Neuron (in vitro differentiated cells): ENCODE measurements around the gene TNRC6B.
"Not testable (repeated sequence)": the region's sequence is repeated elsewhere in the genome, so short reads cannot be mapped to it uniquely, and the experiment has no call there.

Experiments
- H2AFZ ChIP-seq: one replicate; pipeline ENCODE4 v1.6.1; 2013; ENCODE audit warnings: low read depth, mild to moderate bottlenecking, inconsistent platforms, low read length, moderate library complexity
- H3K27me3 ChIP-seq: one replicate; pipeline ENCODE4 v1.6.1; 2013; ENCODE audit warnings: low read length; ENCODE audit not compliant: insufficient read depth
- H3K36me3 ChIP-seq: one replicate; pipeline ENCODE4 v1.6.1; 2013; ENCODE audit warnings: low read length; ENCODE audit not compliant: insufficient read depth
- H3K4me1 ChIP-seq: one replicate; pipeline ENCODE4 v1.6.1; 2013; ENCODE audit warnings: low read length; ENCODE audit not compliant: insufficient read depth
- H3K4me3 ChIP-seq: 2 replicates; pipeline ENCODE4 v1.5.1; 2013; ENCODE audit warnings: mild to moderate bottlenecking, low read length, moderate library complexity
- H3K9me3 ChIP-seq: one replicate; pipeline ENCODE4 v1.6.1; 2013; ENCODE audit warnings: low read length

The TNRC6B gene

DNA sequence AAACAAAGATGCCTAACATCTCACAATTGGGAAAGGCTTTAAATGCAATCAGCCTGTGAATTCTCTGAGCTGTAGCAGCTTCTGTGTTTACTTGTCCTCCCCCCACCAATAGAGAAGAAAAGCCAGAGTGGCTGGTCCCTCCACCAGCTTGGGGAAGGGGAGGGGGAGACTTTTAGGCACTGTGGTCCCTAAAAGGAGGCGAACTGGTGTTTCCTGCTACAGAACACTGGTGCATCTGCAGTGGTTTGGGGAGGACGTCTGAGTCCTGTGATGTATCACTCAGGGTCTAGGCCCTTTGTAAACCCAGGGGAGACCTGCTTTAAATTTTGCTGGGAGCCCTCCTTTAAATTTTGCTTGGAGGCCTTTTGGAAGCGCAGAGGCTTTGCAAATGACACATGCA lies 16.9 kb downstream of the TNRC6B start:
- Histone ChIP-seq H3K27me3 (no peaks in the 10 kb centered on the region), H2AFZ (no peak overlapping the region), H3K36me3 (peaks cover 14% of the 10 kb centered on the region), H3K9me3 (no peaks in the 10 kb centered on the region), H3K4me1 (peaks cover 31% of the 10 kb centered on the region), H3K4me3 (no peak overlapping the region)

GRCh38 chr22:40196628-40197360 lies 19.1 kb downstream of the TNRC6B start:
- Histone ChIP-seq H3K9me3 (no peaks in the 10 kb centered on the region), H3K36me3 (peaks cover 9% of the 10 kb centered on the region), H3K27me3 (no peaks in the 10 kb centered on the region), H2AFZ (no peak overlapping the region), H3K4me3 (no peak overlapping the region), H3K4me1 (peaks cover 31% of the 10 kb centered on the region)

- peaks cover 31% of the 10 kb centered on the region for H3K4me1 ChIP-seq
- H3K9me3 ChIP-seq, H2AFZ ChIP-seq, H3K4me3 ChIP-seq, H3K27me3 ChIP-seq, H3K36me3 ChIP-seq: not testable (repeated sequence)
These were observed 19.7 kb downstream of the TNRC6B start for GRCh38 chr22:40197421-40197820.

GRCh38 chr22:40198733-40199132 lies 21.0 kb downstream of the TNRC6B start:
- Histone ChIP-seq H3K27me3 (no peaks in the 10 kb centered on the region), H3K4me3 (no peak overlapping the region)

DNA sequence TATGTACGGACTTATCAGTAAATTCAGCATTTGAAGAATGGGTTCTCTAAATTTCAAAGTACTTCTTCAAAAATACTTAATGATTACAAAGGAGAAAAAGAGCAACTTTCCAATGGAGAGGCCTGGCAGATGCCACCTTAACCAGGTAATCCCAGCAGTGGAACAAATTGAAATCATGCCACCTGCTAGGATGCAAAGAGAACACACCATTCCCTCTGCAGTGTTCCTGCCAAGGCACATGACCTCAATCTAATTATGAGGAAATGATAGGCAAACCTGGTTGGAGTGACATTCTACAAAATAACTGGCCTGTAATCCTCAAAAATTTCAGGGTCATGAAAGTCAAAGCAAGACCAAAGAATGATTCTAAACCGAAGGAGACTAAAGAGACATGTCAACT lies 21.5 kb downstream of the TNRC6B start:
- Histone ChIP-seq H3K4me1 (peaks cover 27% of the 10 kb centered on the region), H3K4me3 (no peak overlapping the region), H3K36me3 (peaks cover 9% of the 10 kb centered on the region), H3K27me3 (no peaks in the 10 kb centered on the region), H2AFZ (no peak overlapping the region), H3K9me3 (no peaks in the 10 kb centered on the region)

More at GRCh38 chr22:40198733-40199132, 21.0 kb downstream of the TNRC6B start:
- Histone ChIP-seq H3K9me3 (no peaks in the 10 kb centered on the region), H3K36me3 (peaks cover 9% of the 10 kb centered on the region), H3K4me1 (peaks cover 27% of the 10 kb centered on the region), H2AFZ (no peak overlapping the region)

GRCh38 chr22:40199852-40200251 lies 22.1 kb downstream of the TNRC6B start:
- Histone ChIP-seq H3K36me3 (peaks cover 5% of the 10 kb centered on the region), H3K27me3 (no peaks in the 10 kb centered on the region), H3K4me3 (no peak overlapping the region), H2AFZ (no peak overlapping the region), H3K4me1 (peaks cover 31% of the 10 kb centered on the region), H3K9me3 (no peaks in the 10 kb centered on the region)

DNA sequence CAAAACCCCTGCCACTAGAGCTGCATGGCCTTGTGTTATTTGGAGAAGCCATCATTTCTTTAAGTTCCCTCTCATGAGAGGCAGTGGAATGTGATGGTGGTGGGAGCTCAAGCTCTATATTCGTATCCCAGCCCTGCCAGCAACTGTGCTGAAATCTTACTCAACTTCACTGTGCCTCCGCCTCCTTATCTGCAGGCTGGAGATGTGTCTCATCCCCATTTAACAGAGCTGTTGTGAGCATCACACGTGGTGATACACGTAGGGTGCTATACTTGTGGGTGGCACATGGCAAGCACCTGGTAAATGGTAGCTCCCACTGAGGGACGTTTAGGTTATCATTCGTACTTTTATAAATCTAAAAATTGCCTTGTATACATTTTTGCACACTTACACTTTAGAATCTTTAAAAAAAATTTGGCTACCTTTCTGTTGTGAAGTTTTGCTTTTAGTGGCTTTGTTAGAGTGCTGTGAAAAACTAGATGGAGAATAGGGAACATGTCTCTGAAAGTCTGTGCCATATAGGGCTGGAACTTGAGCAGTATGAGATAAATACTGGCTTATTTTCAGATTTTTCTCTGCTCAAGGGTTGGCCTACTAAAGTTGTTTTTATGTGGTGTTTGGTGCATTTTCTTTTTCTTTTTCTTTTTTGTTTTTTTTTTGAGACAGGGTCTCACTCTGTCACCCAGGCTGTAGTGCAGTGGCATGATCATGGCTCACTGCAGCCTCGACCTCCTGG lies 23.2 kb downstream of the TNRC6B start:
- Histone ChIP-seq H3K36me3 (peaks cover 5% of the 10 kb centered on the region), H3K9me3 (no peaks in the 10 kb centered on the region), H2AFZ (no peak overlapping the region), H3K4me3 (no peak overlapping the region), H3K27me3 (no peaks in the 10 kb centered on the region), H3K4me1 (peaks cover 33% of the 10 kb centered on the region)

GRCh38 chr22:40202225-40202944 lies 24.7 kb downstream of the TNRC6B start:
- H2AFZ ChIP-seq, result no peak overlapping the region
- no peak overlapping the region for H3K4me3 ChIP-seq
- H3K9me3 ChIP-seq, result no peaks in the 10 kb centered on the region
- no peaks in the 10 kb centered on the region for H3K27me3 ChIP-seq
- peaks cover 21% of the 10 kb centered on the region for H3K4me1 ChIP-seq
- peaks cover 5% of the 10 kb centered on the region for H3K36me3 ChIP-seq

GRCh38 chr22:40203572-40203971 lies 25.8 kb downstream of the TNRC6B start:
- Histone ChIP-seq H3K4me1 (peaks cover 21% of the 10 kb centered on the region), H2AFZ (no peak overlapping the region), H3K27me3 (no peaks in the 10 kb centered on the region), H3K9me3 (no peaks in the 10 kb centered on the region), H3K36me3 (peaks cover 5% of the 10 kb centered on the region), H3K4me3 (no peak overlapping the region)

GRCh38 chr22:40204321-40205116 lies 26.8 kb downstream of the TNRC6B start:
- Histone ChIP-seq H3K27me3 (no peaks in the 10 kb centered on the region), H3K9me3 (no peaks in the 10 kb centered on the region), H2AFZ (no peak overlapping the region), H3K36me3 (peaks cover 4% of the 10 kb centered on the region), H3K4me1 (peaks cover 21% of the 10 kb centered on the region), H3K4me3 (no peak overlapping the region)

DNA sequence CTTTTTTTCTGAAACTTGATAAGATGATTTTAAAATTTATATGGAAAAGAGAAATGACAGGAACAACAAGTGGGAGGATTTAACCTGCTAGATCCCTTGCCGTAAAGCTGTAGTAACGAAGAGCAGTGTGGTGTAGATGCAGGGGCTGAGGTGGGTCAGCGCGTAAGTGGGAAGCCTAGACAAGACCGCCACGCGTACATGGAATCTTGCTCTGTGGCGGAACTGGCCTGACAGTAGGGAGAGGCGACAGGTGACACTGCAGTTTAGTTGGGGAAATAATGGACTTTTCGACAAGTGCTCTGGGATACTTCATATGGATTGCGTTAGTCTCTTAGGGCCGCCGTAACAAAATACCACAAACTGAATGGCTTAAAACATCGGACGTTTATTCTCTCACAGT lies 28.8 kb downstream of the TNRC6B start:
- Histone ChIP-seq H3K4me3 (no peak overlapping the region), H3K9me3 (no peaks in the 10 kb centered on the region), H2AFZ (no peak overlapping the region), H3K27me3 (no peaks in the 10 kb centered on the region), H3K4me1 (peaks cover 23% of the 10 kb centered on the region), H3K36me3 (no peaks in the 10 kb centered on the region)

- Histone ChIP-seq H3K4me3 (no peak overlapping the region), H3K27me3 (no peaks in the 10 kb centered on the region), H2AFZ (no peak overlapping the region), H3K4me1 (peaks cover 2% of the 10 kb centered on the region), H3K36me3 (peaks cover 5% of the 10 kb centered on the region), H3K9me3 (no peaks in the 10 kb centered on the region)
These were observed 33.1 kb downstream of the TNRC6B start for GRCh38 chr22:40210818-40211217.
